Measurements from ENCODE around the gene GPSM3. TPM values are rescaled to one million over a fixed set of nuclear protein-coding genes. Genes with fewer than 3 reads are reported as not detected.

The GPSM3 gene
- total RNA-seq, 2 donors from 2014 or later = 268 to 291 TPM

Other genes starting within 250 kb of the GPSM3 start
- under 1 TPM in 1 of 2 donors, not detected in 1; 0.65 TPM for gene CFB, start 246.5 kb downstream of the GPSM3 start, total RNA-seq
- gene NELFE, start 233.7 kb downstream of the GPSM3 start, total RNA-seq = 10 to 100 TPM; 45.8 to 46.2 TPM
- gene SKIC2, start 233.5 kb downstream of the GPSM3 start, total RNA-seq = 10 to 100 TPM; 85.5 to 94.5 TPM
- gene DXO, start 220.5 kb downstream of the GPSM3 start, total RNA-seq = 10 to 100 TPM; 31.9 to 35.0 TPM
- 1 to 10 TPM; 3.8 to 5.4 TPM for gene C4A, start 210.6 kb downstream of the GPSM3 start, total RNA-seq
- 1 to 10 TPM; 2.2 to 3.7 TPM for gene C4B, start 177.8 kb downstream of the GPSM3 start, total RNA-seq
- gene CYP21A2, start 154.2 kb downstream of the GPSM3 start, total RNA-seq = under 1 TPM; 0.35 to 0.76 TPM
- gene TNXB, start 83.3 kb downstream of the GPSM3 start, total RNA-seq = 10 to 100 TPM in 1 of 2 donors, 1 to 10 TPM in 1; 7.3 to 11.4 TPM
- gene ATF6B, start 64.4 kb downstream of the GPSM3 start, total RNA-seq = 100 to 1,000 TPM; 107 to 117 TPM
- 1 to 10 TPM; 1.5 to 1.6 TPM for gene FKBPL, start 62.4 kb downstream of the GPSM3 start, total RNA-seq
- under 1 TPM; 0.35 to 0.50 TPM for gene PRRT1, start 40.7 kb downstream of the GPSM3 start, total RNA-seq
- 1 to 10 TPM; 8.1 to 9.2 TPM for gene PPT2, start 38.5 kb downstream of the GPSM3 start, total RNA-seq
- gene EGFL8, start 28.0 kb downstream of the GPSM3 start, total RNA-seq = 1 to 10 TPM; 9.6 to 9.7 TPM
- gene AGPAT1, start 16.6 kb downstream of the GPSM3 start, total RNA-seq = 10 to 100 TPM; 22.7 to 54.2 TPM
- gene RNF5, start 14.2 kb downstream of the GPSM3 start, total RNA-seq = 10 to 100 TPM; 20.9 to 30.0 TPM
- gene AGER, start 8.4 kb downstream of the GPSM3 start, total RNA-seq = 10 to 100 TPM; 22.2 to 27.4 TPM
- gene PBX2, start 2.4 kb downstream of the GPSM3 start, total RNA-seq = 100 to 1,000 TPM; 103 to 110 TPM
- 1 to 10 TPM in 1 of 2 donors, under 1 TPM in 1; 0.60 to 1.0 TPM for gene NOTCH4, start 31.4 kb upstream of the GPSM3 start, total RNA-seq
- not detected for gene TSBP1, start 179.3 kb upstream of the GPSM3 start, total RNA-seq
- gene BTNL2, start 214.5 kb upstream of the GPSM3 start, total RNA-seq = not detected
- gene HLA-DRA, start 247.2 kb upstream of the GPSM3 start, total RNA-seq = 100 to 1,000 TPM in 1 of 2 donors, 10 to 100 TPM in 1; 80.9 to 117 TPM